Colonic mucosa (tissue), 4 donors: ENCODE results near the gene MUC5B. TPM values are rescaled to one million over a fixed set of nuclear protein-coding genes. Genes with fewer than 3 reads are reported as not detected.

Source experiments
- DNase-seq: peaks from one replicate; pipeline ENCODE4 v3.0.0-alpha.2; 2020
- H3K27ac ChIP-seq: fragments of 200-600 bp; one replicate; pipeline ENCODE4 v1.8.0; 2021
- H3K27me3 ChIP-seq: fragments of 200-600 bp; one replicate; pipeline ENCODE4 v1.8.0; 2021
- H3K36me3 ChIP-seq: fragments of 200-600 bp; one replicate; pipeline ENCODE4 v1.8.0; 2021
- H3K4me1 ChIP-seq: fragments of 200-600 bp; one replicate; pipeline ENCODE4 v1.8.0; 2021; ENCODE audit warnings: mild to moderate bottlenecking
- H3K4me3 ChIP-seq: fragments of 200-600 bp; one replicate; pipeline ENCODE4 v1.8.0; 2021
- H3K9ac ChIP-seq, 2 donors: one replicate each; pipeline ENCODE4 v1.7.0; 2013; ENCODE audit warnings: control low read depth in 2 of 2, low read depth in 2 of 2, low read length in 2 of 2
- H3K9me3 ChIP-seq: fragments of 200-600 bp; one replicate; pipeline ENCODE4 v1.8.0; 2021
- intact Hi-C: fragments of 100-400 bp; cut with DNase I; formaldehyde crosslinking; loops from one replicate; pipeline ENCODE4 v1.14.1; 2022
- total RNA-seq, 2 donors: library from RNA; stranded (reverse); fragmentation: NEBNext Ultra II Directional in 1 of 2; extraction: Animal tissue kit (Norgen Biotek cat#: 25700) in 1 of 2; gene quantifications; one replicate each; pipeline ENCODE4 v1.2.1, GENCODE V29; 2021
- TF ChIP-seq, protein P1 (sequence below): fragments of 200-600 bp; IDR thresholded peaks from one replicate; pipeline ENCODE4 v1.8.0; 2022; ENCODE audit warnings: antibody characterized with exemption, mild to moderate bottlenecking
- donor health status: healthy.
- donor health status: DM: no; HTN: no; CAD: no.
- donor health status: DM: no; HTN: no; CAD: no.

Gene MUC5B
- total RNA-seq, 2 donors from 2014 or later = 285 to 655 TPM

GRCh38 chr11:1230456-1231395, 7.9 kb downstream of the MUC5B start:
- H3K36me3 ChIP-seq = no peaks in the 10 kb centered on the region
- DNase-seq = peak; percentile 19
- H3K27me3 ChIP-seq = no peaks in the 10 kb centered on the region

GRCh38 chr11:1231396-1232020, 8.6 kb downstream of the MUC5B start:
- intact Hi-C loops = no loop called here
- DNase-seq = peak; percentile 47
- Histone ChIP-seq H3K27me3 (no peaks in the 10 kb centered on the region), H3K36me3 (no peaks in the 10 kb centered on the region), H3K4me1 (peaks cover 13% of the 10 kb centered on the region), H3K27ac (no peak overlapping the region), H3K9ac (no peak overlapping the region), H3K4me3 (no peak overlapping the region), H3K9me3 (no peaks in the 10 kb centered on the region)
- TF ChIP-seq, protein P1, sequence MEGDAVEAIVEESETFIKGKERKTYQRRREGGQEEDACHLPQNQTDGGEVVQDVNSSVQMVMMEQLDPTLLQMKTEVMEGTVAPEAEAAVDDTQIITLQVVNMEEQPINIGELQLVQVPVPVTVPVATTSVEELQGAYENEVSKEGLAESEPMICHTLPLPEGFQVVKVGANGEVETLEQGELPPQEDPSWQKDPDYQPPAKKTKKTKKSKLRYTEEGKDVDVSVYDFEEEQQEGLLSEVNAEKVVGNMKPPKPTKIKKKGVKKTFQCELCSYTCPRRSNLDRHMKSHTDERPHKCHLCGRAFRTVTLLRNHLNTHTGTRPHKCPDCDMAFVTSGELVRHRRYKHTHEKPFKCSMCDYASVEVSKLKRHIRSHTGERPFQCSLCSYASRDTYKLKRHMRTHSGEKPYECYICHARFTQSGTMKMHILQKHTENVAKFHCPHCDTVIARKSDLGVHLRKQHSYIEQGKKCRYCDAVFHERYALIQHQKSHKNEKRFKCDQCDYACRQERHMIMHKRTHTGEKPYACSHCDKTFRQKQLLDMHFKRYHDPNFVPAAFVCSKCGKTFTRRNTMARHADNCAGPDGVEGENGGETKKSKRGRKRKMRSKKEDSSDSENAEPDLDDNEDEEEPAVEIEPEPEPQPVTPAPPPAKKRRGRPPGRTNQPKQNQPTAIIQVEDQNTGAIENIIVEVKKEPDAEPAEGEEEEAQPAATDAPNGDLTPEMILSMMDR = no peak

More at GRCh38 chr11:1230456-1231395, 7.9 kb downstream of the MUC5B start:
- Histone ChIP-seq H3K9me3 (no peaks in the 10 kb centered on the region), H3K4me3 (no peak overlapping the region), H3K27ac (no peak overlapping the region), H3K9ac (no peak overlapping the region), H3K4me1 (peaks cover 11% of the 10 kb centered on the region)
- TF ChIP-seq, protein P1 = no peak
- intact Hi-C loops = no loop called here

DNA sequence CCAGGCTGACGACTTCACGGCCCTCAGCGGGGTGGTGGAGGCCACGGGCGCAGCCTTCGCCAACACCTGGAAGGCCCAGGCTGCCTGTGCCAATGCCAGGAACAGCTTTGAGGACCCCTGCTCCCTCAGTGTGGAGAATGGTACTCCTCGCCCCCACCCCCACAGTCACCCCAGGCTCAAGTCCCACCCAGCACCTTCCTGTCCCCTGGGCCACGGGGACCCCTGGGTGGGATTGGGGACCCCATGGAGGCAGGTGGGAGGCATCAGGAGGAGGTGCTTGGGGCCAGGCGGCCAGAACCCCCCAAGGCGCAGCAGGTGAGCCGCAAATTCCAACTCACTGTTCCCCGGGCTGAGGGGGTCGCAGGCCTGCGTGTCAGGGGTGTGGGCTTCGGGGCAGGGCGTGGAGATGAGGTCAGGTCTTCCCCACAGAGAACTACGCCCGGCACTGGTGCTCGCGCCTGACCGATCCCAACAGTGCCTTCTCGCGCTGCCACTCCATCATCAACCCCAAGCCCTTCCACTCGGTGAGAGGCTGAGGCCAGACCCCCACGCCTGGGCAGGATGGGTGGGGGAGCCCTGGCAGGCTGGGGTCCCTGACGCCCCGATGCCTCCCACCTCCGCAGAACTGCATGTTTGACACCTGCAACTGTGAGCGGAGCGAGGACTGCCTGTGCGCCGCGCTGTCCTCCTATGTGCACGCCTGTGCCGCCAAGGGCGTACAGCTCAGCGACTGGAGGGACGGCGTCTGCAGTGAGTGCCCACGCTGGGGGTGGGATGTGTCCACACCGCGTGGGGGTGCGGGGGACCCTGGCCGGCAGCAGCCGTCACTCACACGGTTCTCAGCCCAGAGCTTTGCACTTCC, 9.4 kb downstream of the MUC5B start:
- TF ChIP-seq, protein P1 = no peak
- peak; percentile 27 for DNase-seq
- Histone ChIP-seq H3K9me3 (no peaks in the 10 kb centered on the region), H3K9ac (no peak overlapping the region), H3K27ac (no peak overlapping the region), H3K4me3 (no peak overlapping the region), H3K36me3 (no peaks in the 10 kb centered on the region), H3K4me1 (peaks cover 15% of the 10 kb centered on the region), H3K27me3 (no peaks in the 10 kb centered on the region)
- intact Hi-C loops = no loop called here

DNA sequence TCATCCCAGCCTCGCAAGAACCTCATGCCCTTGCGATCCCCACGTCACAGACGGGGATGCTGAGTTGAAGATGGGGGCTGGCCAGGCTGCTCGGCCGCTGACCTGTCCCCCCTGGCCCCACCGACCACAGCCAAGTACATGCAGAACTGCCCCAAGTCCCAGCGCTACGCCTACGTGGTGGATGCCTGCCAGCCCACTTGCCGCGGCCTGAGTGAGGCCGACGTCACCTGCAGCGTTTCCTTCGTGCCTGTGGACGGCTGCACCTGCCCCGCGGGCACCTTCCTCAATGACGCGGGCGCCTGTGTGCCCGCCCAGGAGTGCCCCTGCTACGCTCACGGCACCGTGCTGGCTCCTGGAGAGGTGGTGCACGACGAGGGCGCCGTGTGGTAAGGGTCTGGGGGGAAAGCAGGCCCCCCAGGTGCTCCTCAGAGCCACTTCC, 10.0 kb downstream of the MUC5B start:
- Histone ChIP-seq H3K9me3 (no peaks in the 10 kb centered on the region), H3K9ac (peak overlapping the region; percentile 49 to 56), H3K27ac (peak overlapping the region; percentile 50), H3K4me3 (no peak overlapping the region), H3K27me3 (no peaks in the 10 kb centered on the region), H3K36me3 (no peaks in the 10 kb centered on the region), H3K4me1 (peaks cover 15% of the 10 kb centered on the region)
- TF ChIP-seq, protein P1 = no peak
- peak; percentile 59 for DNase-seq
- intact Hi-C loops = loop anchor here (1.0 kb wide), 1 partner anchor 30 kb away; no protein-coding TSS in a partner anchor
